CD14-positive monocyte (primary cell): ENCODE results near the gene CYTH3. TPM values are rescaled to one million over a fixed set of nuclear protein-coding genes. Genes with fewer than 3 reads are reported as not detected.

Source experiments
- DNase-seq, 3 donors: peaks; one replicate each; pipeline ENCODE4 v3.0.0-alpha.2; 2011 to 2022
- H2AFZ ChIP-seq: 2 replicates; pipeline ENCODE4 v1.6.0; 2012; ENCODE audit warnings: mild to moderate bottlenecking, low read depth, low read length, inconsistent platforms; ENCODE audit not compliant: insufficient read depth, poor library complexity, severe bottlenecking
- H3K27ac ChIP-seq, 2 donors: 1 replicate in 1 of 2; 2 replicates in 1 of 2; pipeline ENCODE4 v1.5.1; 2012 to 2013; ENCODE audit warnings: low read length in 2 of 2, control low read depth in 1 of 2, inconsistent platforms in 1 of 2, low read depth in 1 of 2, mild to moderate bottlenecking in 1 of 2
- H3K27me3 ChIP-seq, 2 donors: one replicate each; pipeline versions ENCODE4 v1.6.0 to v1.6.1; 2011 to 2013; ENCODE audit warnings: low read length in 2 of 2; ENCODE audit not compliant: control insufficient read depth in 2 of 2, insufficient read depth in 2 of 2
- H3K36me3 ChIP-seq, 2 donors: replicated peaks in 1 of 2; 1 replicate in 1 of 2; 2 replicates in 1 of 2; pipeline versions ENCODE4 v1.5.1 to v1.6.1; 2012 to 2013; ENCODE audit warnings: low read length in 2 of 2, control low read depth in 1 of 2, inconsistent platforms in 1 of 2, mild to moderate bottlenecking in 1 of 2; ENCODE audit not compliant: insufficient read depth in 2 of 2, control insufficient read depth in 1 of 2
- H3K4me1 ChIP-seq, 2 donors: 1 replicate in 1 of 2; 2 replicates in 1 of 2; pipeline versions ENCODE4 v1.5.1 to v1.6.1; 2012 to 2013; ENCODE audit warnings: low read length in 2 of 2, control low read depth in 1 of 2, inconsistent platforms in 1 of 2, mild to moderate bottlenecking in 1 of 2, moderate library complexity in 1 of 2; ENCODE audit not compliant: insufficient read depth in 2 of 2, control insufficient read depth in 1 of 2
- H3K4me2 ChIP-seq: replicated peaks from 2 replicates; pipeline ENCODE3; 2012; ENCODE audit warnings: low read length, moderate library complexity, mild to moderate bottlenecking; ENCODE audit not compliant: poor library complexity, severe bottlenecking; ENCODE audit errors: extremely low read depth
- H3K4me3 ChIP-seq, 3 experiments: fragments of 200-600 bp in 1 of 3; sonication (generic) in 1 of 3; replicated peaks in 1 of 3; 1 replicate in 2 of 3; 2 replicates in 1 of 3; pipeline ENCODE4 v1.5.1; 2011 to 2013; ENCODE audit warnings: low read length in 3 of 3, mild to moderate bottlenecking in 3 of 3, control low read depth in 2 of 3, low read depth in 2 of 3, inconsistent platforms in 1 of 3, moderate library complexity in 1 of 3
- H3K79me2 ChIP-seq: 2 replicates; pipeline ENCODE4 v1.6.0; 2012; ENCODE audit warnings: mild to moderate bottlenecking, control low read depth, inconsistent platforms, low read length, moderate library complexity; ENCODE audit not compliant: insufficient read depth
- H3K9ac ChIP-seq: 2 replicates; pipeline ENCODE4 v1.6.0; 2017; ENCODE audit warnings: low read length, mild to moderate bottlenecking; ENCODE audit not compliant: insufficient read depth, poor library complexity, severe bottlenecking
- H3K9me3 ChIP-seq, 2 donors: replicated peaks in 1 of 2; 1 replicate in 1 of 2; 2 replicates in 1 of 2; pipeline versions ENCODE4 v1.5.1 to v1.6.1; 2012 to 2013; ENCODE audit warnings: low read length in 2 of 2, control low read depth in 1 of 2; ENCODE audit not compliant: control insufficient read depth in 1 of 2, insufficient read depth in 1 of 2
- H4K20me1 ChIP-seq: 2 replicates; pipeline ENCODE4 v1.6.0; 2012; ENCODE audit warnings: mild to moderate bottlenecking, low read length, control low read depth, moderate library complexity; ENCODE audit not compliant: insufficient read depth
- H3K27ac Mint-ChIP-seq, 7 donors: one replicate each; pipeline ENCODE4 v1.8.0; 2020; ENCODE audit warnings: mild to moderate bottlenecking in 7 of 7, mixed read lengths in 7 of 7, moderate library complexity in 6 of 7, inconsistent platforms in 2 of 7
- H3K27me3 Mint-ChIP-seq, 3 donors: one replicate each; pipeline ENCODE4 v1.8.0; 2021 to 2022; ENCODE audit warnings: low read depth in 3 of 3, mild to moderate bottlenecking in 3 of 3, mixed read lengths in 3 of 3, moderate library complexity in 3 of 3, inconsistent platforms in 1 of 3
- H3K36me3 Mint-ChIP-seq, 2 donors: one replicate each; pipeline ENCODE4 v1.8.0; 2020; ENCODE audit warnings: mixed read lengths in 2 of 2, inconsistent platforms in 1 of 2, mild to moderate bottlenecking in 1 of 2
- H3K4me1 Mint-ChIP-seq: one replicate; pipeline ENCODE4 v1.8.0; 2020; ENCODE audit warnings: mild to moderate bottlenecking, mixed read lengths
- H3K4me3 Mint-ChIP-seq, 2 donors: one replicate each; pipeline ENCODE4 v1.8.0; 2020; ENCODE audit warnings: mild to moderate bottlenecking in 2 of 2, mixed read lengths in 2 of 2, moderate library complexity in 1 of 2
- H3K9me3 Mint-ChIP-seq, 7 donors: one replicate each; pipeline ENCODE4 v1.8.0; 2020 to 2022; ENCODE audit warnings: mixed read lengths in 7 of 7, mild to moderate bottlenecking in 6 of 7, moderate library complexity in 6 of 7, inconsistent platforms in 2 of 7
- WGBS: methylation state at CpG from one replicate; pipeline ENCODE4 v1.1.5; 2013; ENCODE audit warnings: missing lambda C conversion rate; ENCODE audit not compliant: insufficient coverage; 5-methylcytosine and 5-hydroxymethylcytosine counted together
- intact Hi-C, 2 donors: fragments of 100-400 bp; cut with micrococcal nuclease; formaldehyde crosslinking; loops; one replicate each; pipeline versions ENCODE4 v1.15.0 to v1.15.1; 2023
- polyA plus RNA-seq, 3 donors: library from polyadenylated mRNA; depleted of rRNA in 1 of 3; unstranded in 2 of 3; stranded (reverse) in 1 of 3; fragments of 300-500 nt in 2 of 3; fragments of >200 nt in 1 of 3; fragmentation: Illumina TruSeq in 2 of 3; gene quantifications; 1 replicate in 2 of 3; 2 replicates in 1 of 3; pipeline ENCODE4 v1.2.3, GENCODE V29; 2012 to 2021
- TF ChIP-seq, protein P1 (sequence below): fragments of 200-600 bp; IDR thresholded peaks from one replicate; pipeline ENCODE4 v1.8.0; 2022; ENCODE audit warnings: antibody characterized with exemption, mild to moderate bottlenecking

The CYTH3 gene
- polyA plus RNA-seq, 3 donors = 1.3 to 8.5 (median 1.4) TPM

DNA sequence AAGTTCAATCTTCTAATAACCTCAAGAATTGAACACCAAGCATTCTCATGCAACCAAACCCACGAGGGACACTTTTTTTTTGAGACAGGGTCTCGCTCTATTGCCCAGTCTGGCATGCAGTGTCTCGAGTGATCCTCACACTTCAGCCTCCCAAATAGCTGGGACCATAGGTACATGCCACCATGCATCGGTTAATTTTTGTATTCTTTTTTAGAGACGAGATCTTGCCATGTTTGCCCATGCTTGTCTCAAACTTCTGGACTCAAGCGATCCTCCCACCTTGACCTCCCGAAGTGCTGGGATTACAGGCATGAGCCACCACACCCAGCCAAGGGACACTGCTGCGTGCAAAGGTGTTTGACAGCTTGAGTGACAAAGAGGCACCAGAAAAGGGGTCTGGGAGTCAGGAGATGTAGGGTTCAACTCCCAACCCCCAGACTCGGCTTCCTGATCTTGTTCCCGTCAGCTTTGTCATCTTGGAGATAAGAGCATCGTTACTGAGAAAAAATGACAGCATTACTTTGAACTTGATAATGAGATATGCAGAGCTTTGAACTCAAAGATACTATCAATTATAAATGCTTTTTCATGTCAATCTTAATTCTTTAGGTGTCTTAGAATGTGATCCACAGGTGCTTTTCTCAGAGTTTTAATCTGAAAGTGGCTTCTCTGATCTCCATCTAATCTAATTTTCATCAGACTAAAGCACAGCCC is 1.6 kb upstream of the CYTH3 start:
- intact Hi-C loops = loop anchor here (5.0 to 10.0 kb wide), 3 partner anchors 42 to 267 kb away; partner anchors contain the start of genes AIMP2 (in 1 of the 2) and PMS2 (in 1 of the 2)
- no peaks in the 10 kb centered on the region for H3K9me3 ChIP-seq
- peaks cover 23 to 38% (median 25%) of the 10 kb centered on the region in 3 donors for H3K27me3 Mint-ChIP-seq
- H4K20me1 ChIP-seq = peaks cover 11% of the 10 kb centered on the region
- peaks cover 0 to 2% (median 0%) of the 10 kb centered on the region in 7 donors for H3K9me3 Mint-ChIP-seq
- H3K36me3 ChIP-seq = no peaks in the 10 kb centered on the region
- WGBS = 96% methylated on average over 8 of the region's 11 CpGs
- peaks cover 17 to 22% of the 10 kb centered on the region in 2 donors for H3K4me1 ChIP-seq
- H3K27ac ChIP-seq = no peak overlapping the region
- H3K79me2 ChIP-seq = peaks cover 15% of the 10 kb centered on the region
- H3K36me3 Mint-ChIP-seq = peaks cover 6 to 12% of the 10 kb centered on the region in 2 donors
- H3K9ac ChIP-seq = no peak overlapping the region
- no peak overlapping the region for H3K27ac Mint-ChIP-seq
- TF ChIP-seq, protein P1, sequence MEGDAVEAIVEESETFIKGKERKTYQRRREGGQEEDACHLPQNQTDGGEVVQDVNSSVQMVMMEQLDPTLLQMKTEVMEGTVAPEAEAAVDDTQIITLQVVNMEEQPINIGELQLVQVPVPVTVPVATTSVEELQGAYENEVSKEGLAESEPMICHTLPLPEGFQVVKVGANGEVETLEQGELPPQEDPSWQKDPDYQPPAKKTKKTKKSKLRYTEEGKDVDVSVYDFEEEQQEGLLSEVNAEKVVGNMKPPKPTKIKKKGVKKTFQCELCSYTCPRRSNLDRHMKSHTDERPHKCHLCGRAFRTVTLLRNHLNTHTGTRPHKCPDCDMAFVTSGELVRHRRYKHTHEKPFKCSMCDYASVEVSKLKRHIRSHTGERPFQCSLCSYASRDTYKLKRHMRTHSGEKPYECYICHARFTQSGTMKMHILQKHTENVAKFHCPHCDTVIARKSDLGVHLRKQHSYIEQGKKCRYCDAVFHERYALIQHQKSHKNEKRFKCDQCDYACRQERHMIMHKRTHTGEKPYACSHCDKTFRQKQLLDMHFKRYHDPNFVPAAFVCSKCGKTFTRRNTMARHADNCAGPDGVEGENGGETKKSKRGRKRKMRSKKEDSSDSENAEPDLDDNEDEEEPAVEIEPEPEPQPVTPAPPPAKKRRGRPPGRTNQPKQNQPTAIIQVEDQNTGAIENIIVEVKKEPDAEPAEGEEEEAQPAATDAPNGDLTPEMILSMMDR = no peak
- H2AFZ ChIP-seq = no peak overlapping the region
- H3K27me3 ChIP-seq = peaks cover 5 to 17% of the 10 kb centered on the region in 2 donors
- no peak overlapping the region for H3K4me3 Mint-ChIP-seq
- no peak overlapping the region for H3K4me2 ChIP-seq
- H3K4me1 Mint-ChIP-seq = peaks cover 19% of the 10 kb centered on the region
- no peak overlapping the region for H3K4me3 ChIP-seq
- DNase-seq = no peak

DNA sequence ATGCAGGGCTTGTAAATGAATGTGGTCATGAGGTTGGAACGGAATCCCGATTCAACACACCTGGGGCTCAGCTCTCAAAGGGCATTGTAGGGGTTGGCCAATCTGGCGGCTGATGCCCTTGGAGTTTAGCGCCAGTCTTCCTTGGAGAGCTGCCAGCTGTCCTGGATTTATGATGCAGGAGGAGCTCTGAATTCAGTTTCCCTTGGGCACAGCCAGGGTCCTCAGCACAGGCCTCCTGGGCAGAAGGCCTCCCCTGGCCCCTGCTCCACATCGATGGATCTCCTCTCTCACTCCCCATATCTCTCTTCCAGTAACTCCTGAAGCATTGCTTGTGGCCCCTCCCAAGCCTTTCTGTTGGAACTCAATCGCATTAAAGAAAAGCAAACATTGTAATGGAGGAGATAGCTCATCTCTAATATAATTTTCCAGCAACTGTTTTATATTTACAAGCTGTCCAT is 985 bp upstream of the CYTH3 start:
- peaks cover 7 to 14% of the 10 kb centered on the region in 2 donors for H3K36me3 Mint-ChIP-seq
- no peak for DNase-seq
- peak overlapping the region in 1 of 7 donors; percentile 54 for H3K27ac Mint-ChIP-seq
- Histone ChIP-seq H2AFZ (no peak overlapping the region), H3K27me3 (peaks cover 5 to 17% of the 10 kb centered on the region in 2 donors), H3K79me2 (peaks cover 15% of the 10 kb centered on the region), H3K4me2 (no peak overlapping the region), H4K20me1 (peaks cover 17% of the 10 kb centered on the region), H3K27ac (no peak overlapping the region), H3K4me3 (no peak overlapping the region), H3K9me3 (no peaks in the 10 kb centered on the region), H3K4me1 (peaks cover 17 to 22% of the 10 kb centered on the region in 2 donors), H3K36me3 (no peaks in the 10 kb centered on the region), H3K9ac (no peak overlapping the region)
- H3K4me3 Mint-ChIP-seq = peak overlapping the region; percentile 80 to 93
- H3K4me1 Mint-ChIP-seq = peaks cover 19% of the 10 kb centered on the region
- 100% methylated on average over 2 of the region's 6 CpGs for WGBS
- TF ChIP-seq, protein P1 = no peak
- H3K9me3 Mint-ChIP-seq = peaks cover 0 to 2% (median 0%) of the 10 kb centered on the region in 7 donors
- peaks cover 23 to 38% (median 26%) of the 10 kb centered on the region in 3 donors for H3K27me3 Mint-ChIP-seq
- intact Hi-C loops = loop anchor here (5.0 to 10.0 kb wide), 3 partner anchors 41 to 266 kb away; partner anchors contain the start of genes AIMP2 (in 1 of the 2) and PMS2 (in 1 of the 2)
